K562 (cell line): ENCODE measurements around the gene OXSR1. TPM values are rescaled to one million over a fixed set of nuclear protein-coding genes. Genes with fewer than 3 reads are reported as not detected.

ENCODE experiments used
- ERF ChIP-seq: fragments of 450-650 bp; formaldehyde crosslinking; IDR thresholded peaks from 2 replicates; pipeline ENCODE4 v1.4.0; 2020; ENCODE audit warnings: mild to moderate bottlenecking, mixed read lengths
- GTF2A2 ChIP-seq: IDR thresholded peaks from 2 replicates; pipeline ENCODE4 v1.6.1; 2016; ENCODE audit warnings: mild to moderate bottlenecking, missing genetic modification characterization, missing compliant biosample characterization
- HNRNPL ChIP-seq: fragments of 200-400 bp; formaldehyde crosslinking; IDR thresholded peaks from 2 replicates; pipeline ENCODE4 v1.6.1; 2017; ENCODE audit warnings: low read depth, mild to moderate bottlenecking, low read length
- ILK ChIP-seq: fragments of 450-650 bp; IDR thresholded peaks from 2 replicates; pipeline ENCODE4 v1.6.1; 2016; ENCODE audit warnings: missing genetic modification characterization, low read depth, mild to moderate bottlenecking, missing compliant biosample characterization, moderate library complexity, borderline replicate concordance
- KHSRP ChIP-seq: fragments of 450-650 bp; IDR thresholded peaks from 2 replicates; pipeline ENCODE4 v1.6.1; 2017
- SNIP1 ChIP-seq: fragments of 450-650 bp; IDR thresholded peaks from 2 replicates; pipeline ENCODE4 v1.7.1; 2017; ENCODE audit warnings: low read depth, mild to moderate bottlenecking
- ZNF354B ChIP-seq: fragments of 250-450 bp; sonication (Bioruptor Pico); IDR thresholded peaks from 2 replicates; pipeline ENCODE4 v1.4.0; 2020
- ZNF764 ChIP-seq: fragments of 250-450 bp; sonication (Bioruptor Pico); IDR thresholded peaks from 2 replicates; pipeline ENCODE4 v1.4.0; 2020; ENCODE audit warnings: low read depth, mild to moderate bottlenecking, moderate library complexity
- polyA plus RNA-seq, 8 experiments: library from polyadenylated mRNA; depleted of rRNA in 4 of 8; stranded (reverse) in 5 of 8; unstranded in 3 of 8; fragments of >200 nt; fragmentation: Nextera tagmentation in 2 of 8; fragmentation: Illumina TruSeq in 1 of 8; extraction: Ambion mirVana in 2 of 8; extraction: Trizol in 1 of 8; gene quantifications; 2 replicates each; pipeline versions ENCODE4 v1.2.1 to v1.2.3, GENCODE V29; 2011 to 2014; ENCODE audit warnings: inconsistent platforms in 1 of 8, missing spikeins in 1 of 8
- total RNA-seq, 7 experiments: library from RNA; depleted of rRNA in 6 of 7; stranded (reverse); fragments of >200 nt in 6 of 7; fragmentation: Illumina TruSeq in 2 of 7; extraction: Trizol in 2 of 7; gene quantifications; 2 replicates each; pipeline versions ENCODE4 v1.2.1 to v1.2.3, GENCODE V29; 2011 to 2021; ENCODE audit warnings: low replicate concordance in 1 of 7
- TF ChIP-seq, protein P1 (sequence below): sonication (generic); formaldehyde crosslinking; IDR thresholded peaks from 2 replicates; pipeline ENCODE4 v1.8.0; 2023; ENCODE audit warnings: mild to moderate bottlenecking, missing genetic modification reagents
- TF ChIP-seq, protein P2 (sequence below): fragments of 450-650 bp; IDR thresholded peaks from 2 replicates; pipeline ENCODE4 v1.6.1; 2016; ENCODE audit warnings: mild to moderate bottlenecking, moderate library complexity
- TF ChIP-seq, protein P3 (sequence below): sonication (generic); formaldehyde crosslinking; IDR thresholded peaks from 2 replicates; pipeline ENCODE4 v1.9.0; 2022; ENCODE audit warnings: mild to moderate bottlenecking, missing genetic modification reagents

OXSR1 gene
- total and polyA plus RNA-seq, 9 of the 15 experiments (the other 6 are each of a cell fraction or from before 2014, with no cell fraction given), result 15.7 to 87.6 (median 48.7) TPM

DNA sequence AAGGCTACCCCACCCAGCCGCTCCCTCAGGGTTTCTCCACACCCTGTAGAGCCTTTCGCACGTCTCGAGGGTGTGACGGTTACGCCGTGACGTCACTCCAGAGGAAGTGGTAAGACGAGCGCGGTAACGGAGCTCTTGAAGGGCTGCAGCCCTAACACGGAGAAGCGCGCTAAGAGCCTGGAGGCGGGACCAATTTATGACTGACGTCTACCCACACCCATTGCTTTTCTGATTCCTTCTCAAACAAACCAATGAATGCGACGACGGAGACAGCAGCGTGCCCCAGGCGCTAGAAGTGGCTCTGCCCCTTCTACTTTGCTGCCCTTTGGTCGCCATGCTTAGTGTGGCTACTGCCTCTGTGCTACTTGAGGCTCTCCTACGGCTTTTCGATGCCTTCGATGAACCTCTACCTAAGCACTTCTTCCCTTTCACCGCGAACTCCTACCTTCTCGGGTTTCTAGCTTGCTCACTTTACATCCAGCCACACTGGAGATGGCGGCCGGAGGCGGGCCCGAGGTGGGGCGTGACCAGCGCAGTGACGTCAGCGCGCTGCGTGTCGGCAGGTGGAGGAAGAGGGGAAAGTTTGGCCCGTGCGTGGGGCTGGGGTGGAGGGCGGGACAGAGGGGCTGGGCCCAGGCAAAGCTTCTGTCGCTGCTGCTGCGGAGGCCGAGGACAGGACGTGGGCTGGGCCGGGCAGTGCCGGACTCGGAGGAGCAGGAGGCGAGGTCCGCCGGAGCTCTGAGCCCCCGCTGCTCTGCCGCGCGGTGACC is at the start of gene OXSR1 (continued):
- TF ChIP-seq KHSRP, result peak; percentile 99
- TF ChIP-seq ZNF354B (CRISPR knock-in tag), result no peak
- no peak for TF ChIP-seq GTF2A2 (tag)
- no peak for TF ChIP-seq ZNF764 (CRISPR knock-in tag)
- peak; percentile 61; the same call in 1 of the 2 replicates for TF ChIP-seq ERF
- TF ChIP-seq HNRNPL, result no peak
- TF ChIP-seq, protein P1, sequence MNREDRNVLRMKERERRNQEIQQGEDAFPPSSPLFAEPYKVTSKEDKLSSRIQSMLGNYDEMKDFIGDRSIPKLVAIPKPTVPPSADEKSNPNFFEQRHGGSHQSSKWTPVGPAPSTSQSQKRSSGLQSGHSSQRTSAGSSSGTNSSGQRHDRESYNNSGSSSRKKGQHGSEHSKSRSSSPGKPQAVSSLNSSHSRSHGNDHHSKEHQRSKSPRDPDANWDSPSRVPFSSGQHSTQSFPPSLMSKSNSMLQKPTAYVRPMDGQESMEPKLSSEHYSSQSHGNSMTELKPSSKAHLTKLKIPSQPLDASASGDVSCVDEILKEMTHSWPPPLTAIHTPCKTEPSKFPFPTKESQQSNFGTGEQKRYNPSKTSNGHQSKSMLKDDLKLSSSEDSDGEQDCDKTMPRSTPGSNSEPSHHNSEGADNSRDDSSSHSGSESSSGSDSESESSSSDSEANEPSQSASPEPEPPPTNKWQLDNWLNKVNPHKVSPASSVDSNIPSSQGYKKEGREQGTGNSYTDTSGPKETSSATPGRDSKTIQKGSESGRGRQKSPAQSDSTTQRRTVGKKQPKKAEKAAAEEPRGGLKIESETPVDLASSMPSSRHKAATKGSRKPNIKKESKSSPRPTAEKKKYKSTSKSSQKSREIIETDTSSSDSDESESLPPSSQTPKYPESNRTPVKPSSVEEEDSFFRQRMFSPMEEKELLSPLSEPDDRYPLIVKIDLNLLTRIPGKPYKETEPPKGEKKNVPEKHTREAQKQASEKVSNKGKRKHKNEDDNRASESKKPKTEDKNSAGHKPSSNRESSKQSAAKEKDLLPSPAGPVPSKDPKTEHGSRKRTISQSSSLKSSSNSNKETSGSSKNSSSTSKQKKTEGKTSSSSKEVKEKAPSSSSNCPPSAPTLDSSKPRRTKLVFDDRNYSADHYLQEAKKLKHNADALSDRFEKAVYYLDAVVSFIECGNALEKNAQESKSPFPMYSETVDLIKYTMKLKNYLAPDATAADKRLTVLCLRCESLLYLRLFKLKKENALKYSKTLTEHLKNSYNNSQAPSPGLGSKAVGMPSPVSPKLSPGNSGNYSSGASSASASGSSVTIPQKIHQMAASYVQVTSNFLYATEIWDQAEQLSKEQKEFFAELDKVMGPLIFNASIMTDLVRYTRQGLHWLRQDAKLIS (CRISPR knock-in tag), result no peak; the same call in 1 of the 2 replicates
- TF ChIP-seq, protein P2, sequence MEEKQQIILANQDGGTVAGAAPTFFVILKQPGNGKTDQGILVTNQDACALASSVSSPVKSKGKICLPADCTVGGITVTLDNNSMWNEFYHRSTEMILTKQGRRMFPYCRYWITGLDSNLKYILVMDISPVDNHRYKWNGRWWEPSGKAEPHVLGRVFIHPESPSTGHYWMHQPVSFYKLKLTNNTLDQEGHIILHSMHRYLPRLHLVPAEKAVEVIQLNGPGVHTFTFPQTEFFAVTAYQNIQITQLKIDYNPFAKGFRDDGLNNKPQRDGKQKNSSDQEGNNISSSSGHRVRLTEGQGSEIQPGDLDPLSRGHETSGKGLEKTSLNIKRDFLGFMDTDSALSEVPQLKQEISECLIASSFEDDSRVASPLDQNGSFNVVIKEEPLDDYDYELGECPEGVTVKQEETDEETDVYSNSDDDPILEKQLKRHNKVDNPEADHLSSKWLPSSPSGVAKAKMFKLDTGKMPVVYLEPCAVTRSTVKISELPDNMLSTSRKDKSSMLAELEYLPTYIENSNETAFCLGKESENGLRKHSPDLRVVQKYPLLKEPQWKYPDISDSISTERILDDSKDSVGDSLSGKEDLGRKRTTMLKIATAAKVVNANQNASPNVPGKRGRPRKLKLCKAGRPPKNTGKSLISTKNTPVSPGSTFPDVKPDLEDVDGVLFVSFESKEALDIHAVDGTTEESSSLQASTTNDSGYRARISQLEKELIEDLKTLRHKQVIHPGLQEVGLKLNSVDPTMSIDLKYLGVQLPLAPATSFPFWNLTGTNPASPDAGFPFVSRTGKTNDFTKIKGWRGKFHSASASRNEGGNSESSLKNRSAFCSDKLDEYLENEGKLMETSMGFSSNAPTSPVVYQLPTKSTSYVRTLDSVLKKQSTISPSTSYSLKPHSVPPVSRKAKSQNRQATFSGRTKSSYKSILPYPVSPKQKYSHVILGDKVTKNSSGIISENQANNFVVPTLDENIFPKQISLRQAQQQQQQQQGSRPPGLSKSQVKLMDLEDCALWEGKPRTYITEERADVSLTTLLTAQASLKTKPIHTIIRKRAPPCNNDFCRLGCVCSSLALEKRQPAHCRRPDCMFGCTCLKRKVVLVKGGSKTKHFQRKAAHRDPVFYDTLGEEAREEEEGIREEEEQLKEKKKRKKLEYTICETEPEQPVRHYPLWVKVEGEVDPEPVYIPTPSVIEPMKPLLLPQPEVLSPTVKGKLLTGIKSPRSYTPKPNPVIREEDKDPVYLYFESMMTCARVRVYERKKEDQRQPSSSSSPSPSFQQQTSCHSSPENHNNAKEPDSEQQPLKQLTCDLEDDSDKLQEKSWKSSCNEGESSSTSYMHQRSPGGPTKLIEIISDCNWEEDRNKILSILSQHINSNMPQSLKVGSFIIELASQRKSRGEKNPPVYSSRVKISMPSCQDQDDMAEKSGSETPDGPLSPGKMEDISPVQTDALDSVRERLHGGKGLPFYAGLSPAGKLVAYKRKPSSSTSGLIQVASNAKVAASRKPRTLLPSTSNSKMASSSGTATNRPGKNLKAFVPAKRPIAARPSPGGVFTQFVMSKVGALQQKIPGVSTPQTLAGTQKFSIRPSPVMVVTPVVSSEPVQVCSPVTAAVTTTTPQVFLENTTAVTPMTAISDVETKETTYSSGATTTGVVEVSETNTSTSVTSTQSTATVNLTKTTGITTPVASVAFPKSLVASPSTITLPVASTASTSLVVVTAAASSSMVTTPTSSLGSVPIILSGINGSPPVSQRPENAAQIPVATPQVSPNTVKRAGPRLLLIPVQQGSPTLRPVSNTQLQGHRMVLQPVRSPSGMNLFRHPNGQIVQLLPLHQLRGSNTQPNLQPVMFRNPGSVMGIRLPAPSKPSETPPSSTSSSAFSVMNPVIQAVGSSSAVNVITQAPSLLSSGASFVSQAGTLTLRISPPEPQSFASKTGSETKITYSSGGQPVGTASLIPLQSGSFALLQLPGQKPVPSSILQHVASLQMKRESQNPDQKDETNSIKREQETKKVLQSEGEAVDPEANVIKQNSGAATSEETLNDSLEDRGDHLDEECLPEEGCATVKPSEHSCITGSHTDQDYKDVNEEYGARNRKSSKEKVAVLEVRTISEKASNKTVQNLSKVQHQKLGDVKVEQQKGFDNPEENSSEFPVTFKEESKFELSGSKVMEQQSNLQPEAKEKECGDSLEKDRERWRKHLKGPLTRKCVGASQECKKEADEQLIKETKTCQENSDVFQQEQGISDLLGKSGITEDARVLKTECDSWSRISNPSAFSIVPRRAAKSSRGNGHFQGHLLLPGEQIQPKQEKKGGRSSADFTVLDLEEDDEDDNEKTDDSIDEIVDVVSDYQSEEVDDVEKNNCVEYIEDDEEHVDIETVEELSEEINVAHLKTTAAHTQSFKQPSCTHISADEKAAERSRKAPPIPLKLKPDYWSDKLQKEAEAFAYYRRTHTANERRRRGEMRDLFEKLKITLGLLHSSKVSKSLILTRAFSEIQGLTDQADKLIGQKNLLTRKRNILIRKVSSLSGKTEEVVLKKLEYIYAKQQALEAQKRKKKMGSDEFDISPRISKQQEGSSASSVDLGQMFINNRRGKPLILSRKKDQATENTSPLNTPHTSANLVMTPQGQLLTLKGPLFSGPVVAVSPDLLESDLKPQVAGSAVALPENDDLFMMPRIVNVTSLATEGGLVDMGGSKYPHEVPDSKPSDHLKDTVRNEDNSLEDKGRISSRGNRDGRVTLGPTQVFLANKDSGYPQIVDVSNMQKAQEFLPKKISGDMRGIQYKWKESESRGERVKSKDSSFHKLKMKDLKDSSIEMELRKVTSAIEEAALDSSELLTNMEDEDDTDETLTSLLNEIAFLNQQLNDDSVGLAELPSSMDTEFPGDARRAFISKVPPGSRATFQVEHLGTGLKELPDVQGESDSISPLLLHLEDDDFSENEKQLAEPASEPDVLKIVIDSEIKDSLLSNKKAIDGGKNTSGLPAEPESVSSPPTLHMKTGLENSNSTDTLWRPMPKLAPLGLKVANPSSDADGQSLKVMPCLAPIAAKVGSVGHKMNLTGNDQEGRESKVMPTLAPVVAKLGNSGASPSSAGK, result peak; percentile 84
- no peak; the same call in 1 of the 2 replicates for TF ChIP-seq SNIP1
- no peak for TF ChIP-seq ILK (tag)
- TF ChIP-seq, protein P3, sequence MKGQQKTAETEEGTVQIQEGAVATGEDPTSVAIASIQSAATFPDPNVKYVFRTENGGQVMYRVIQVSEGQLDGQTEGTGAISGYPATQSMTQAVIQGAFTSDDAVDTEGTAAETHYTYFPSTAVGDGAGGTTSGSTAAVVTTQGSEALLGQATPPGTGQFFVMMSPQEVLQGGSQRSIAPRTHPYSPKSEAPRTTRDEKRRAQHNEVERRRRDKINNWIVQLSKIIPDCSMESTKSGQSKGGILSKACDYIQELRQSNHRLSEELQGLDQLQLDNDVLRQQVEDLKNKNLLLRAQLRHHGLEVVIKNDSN (CRISPR knock-in tag), result peak; percentile 80
